HEK293 (cell line): ENCODE data around the gene ABCG1.

Experiments used
- ZNF830 ChIP-seq: fragments of 450-650 bp; IDR thresholded peaks from 2 replicates; pipeline ENCODE4 v1.5.0; 2018; ENCODE audit warnings: missing biosample characterization, missing genetic modification characterization, low read depth, mild to moderate bottlenecking, moderate library complexity
- TF ChIP-seq, protein P1 (sequence below): fragments of 450-650 bp; formaldehyde crosslinking; IDR thresholded peaks from 2 replicates; pipeline ENCODE4 v1.5.1; 2016; ENCODE audit warnings: missing biosample characterization, missing genetic modification characterization

DNA sequence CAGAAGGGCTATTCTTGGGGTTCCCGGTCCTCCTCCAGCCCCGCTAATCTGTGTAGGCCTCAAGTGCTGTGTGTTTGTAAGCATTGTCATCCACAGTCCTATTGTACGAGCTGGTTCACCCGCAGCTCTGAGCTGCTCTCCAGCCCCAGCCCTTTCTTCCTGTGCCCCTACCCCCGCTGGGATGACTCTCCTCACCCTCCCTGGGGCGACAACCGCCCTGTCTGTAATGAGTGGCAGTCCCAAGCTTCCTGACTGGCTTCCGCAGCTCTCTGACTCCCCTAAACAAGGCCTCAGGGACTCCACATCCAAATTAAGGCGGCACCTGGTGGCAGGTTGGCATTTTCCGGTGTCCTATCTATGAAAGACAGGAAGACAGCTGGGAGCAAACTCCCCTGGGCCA is 50.4 kb downstream of the ABCG1 start:
- TF ChIP-seq, protein P1, sequence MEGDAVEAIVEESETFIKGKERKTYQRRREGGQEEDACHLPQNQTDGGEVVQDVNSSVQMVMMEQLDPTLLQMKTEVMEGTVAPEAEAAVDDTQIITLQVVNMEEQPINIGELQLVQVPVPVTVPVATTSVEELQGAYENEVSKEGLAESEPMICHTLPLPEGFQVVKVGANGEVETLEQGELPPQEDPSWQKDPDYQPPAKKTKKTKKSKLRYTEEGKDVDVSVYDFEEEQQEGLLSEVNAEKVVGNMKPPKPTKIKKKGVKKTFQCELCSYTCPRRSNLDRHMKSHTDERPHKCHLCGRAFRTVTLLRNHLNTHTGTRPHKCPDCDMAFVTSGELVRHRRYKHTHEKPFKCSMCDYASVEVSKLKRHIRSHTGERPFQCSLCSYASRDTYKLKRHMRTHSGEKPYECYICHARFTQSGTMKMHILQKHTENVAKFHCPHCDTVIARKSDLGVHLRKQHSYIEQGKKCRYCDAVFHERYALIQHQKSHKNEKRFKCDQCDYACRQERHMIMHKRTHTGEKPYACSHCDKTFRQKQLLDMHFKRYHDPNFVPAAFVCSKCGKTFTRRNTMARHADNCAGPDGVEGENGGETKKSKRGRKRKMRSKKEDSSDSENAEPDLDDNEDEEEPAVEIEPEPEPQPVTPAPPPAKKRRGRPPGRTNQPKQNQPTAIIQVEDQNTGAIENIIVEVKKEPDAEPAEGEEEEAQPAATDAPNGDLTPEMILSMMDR (tag by site-specific recombination): no peak
- TF ChIP-seq ZNF830 (tag by site-specific recombination): no peak
